SK-N-SH (cell line): ENCODE results near the gene RAB10.

Source experiments
- CHD2 ChIP-seq: fragments of 150-350 bp; IDR thresholded peaks from 2 replicates; pipeline ENCODE4 v1.6.1; 2018; ENCODE audit warnings: low read length; ENCODE audit not compliant: partially characterized antibody
- CTCF ChIP-seq: fragments of 200-600 bp; sonication (generic); IDR thresholded peaks from 2 replicates; pipeline ENCODE4 v1.6.1; 2017; ENCODE audit warnings: antibody characterized with exemption, mild to moderate bottlenecking, moderate library complexity
- EP300 ChIP-seq, 2 experiments: IDR thresholded peaks; 2 replicates each; pipeline versions ENCODE4 v1.4.0 to v1.6.1; 2012; ENCODE audit warnings: borderline replicate concordance in 1 of 2, low read depth in 1 of 2, low read length in 1 of 2
- EZH2phosphoT487 ChIP-seq: fragments of 200-600 bp; sonication (generic); IDR thresholded peaks from 2 replicates; pipeline ENCODE4 v1.6.1; 2017; ENCODE audit warnings: low read depth, mixed run types, mild to moderate bottlenecking, antibody characterized with exemption, moderate library complexity, borderline replicate concordance
- MAX ChIP-seq: IDR thresholded peaks from 2 replicates; pipeline ENCODE4 v1.4.0; 2012; ENCODE audit warnings: low read depth
- MXI1 ChIP-seq: IDR thresholded peaks from 2 replicates; pipeline ENCODE4 v1.6.1; 2012; ENCODE audit warnings: mild to moderate bottlenecking, low read depth, low read length, improper control_type of control experiment
- POLR2AphosphoS5 ChIP-seq: IDR thresholded peaks from 2 replicates; pipeline ENCODE4 v1.6.1; 2012; ENCODE audit warnings: low read depth, low read length
- RCOR1 ChIP-seq: fragments of 150-350 bp; IDR thresholded peaks from 2 replicates; pipeline ENCODE4 v1.6.1; 2017; ENCODE audit warnings: antibody characterized with exemption, low read length
- REST ChIP-seq: IDR thresholded peaks from 2 replicates; pipeline ENCODE4 v1.6.1; 2012; ENCODE audit warnings: mild to moderate bottlenecking, low read depth, low read length, moderate library complexity
- SIN3A ChIP-seq: IDR thresholded peaks from 2 replicates; pipeline ENCODE4 v1.6.1; 2012; ENCODE audit warnings: low read depth, mild to moderate bottlenecking, low read length, moderate library complexity, borderline replicate concordance
- TCF12 ChIP-seq: IDR thresholded peaks from 2 replicates; pipeline ENCODE4 v1.4.0; 2012
- ZBTB33 ChIP-seq: IDR thresholded peaks from 2 replicates; pipeline ENCODE4 v1.4.0; 2012; ENCODE audit warnings: low read depth, borderline replicate concordance

- no peak for TF ChIP-seq CTCF
- no peak for TF ChIP-seq MXI1
- TF ChIP-seq EP300 (IDR thresholded peaks at IDR 0.05; ENCODE audit: borderline replicate concordance in 1 of 2, low read depth in 1 of 2, low read length in 1 of 2) = no peak
- TF ChIP-seq POLR2AphosphoS5 = no peak
- no peak for TF ChIP-seq TCF12
- no peak for TF ChIP-seq ZBTB33
- no peak for TF ChIP-seq EZH2phosphoT487
- no peak for TF ChIP-seq CHD2
- no peak for TF ChIP-seq SIN3A
- TF ChIP-seq MAX = no peak
- TF ChIP-seq REST = no peak
- no peak for TF ChIP-seq RCOR1
Observed at GRCh38 chr2:26074676-26075075, 40.8 kb downstream of the RAB10 start.
